Mesenchymal stem cell (in vitro differentiated cells and primary cell): ENCODE data around the gene CADM1.

Source experiments
- DNase-seq: peaks from one replicate; pipeline ENCODE4 v3.0.0-alpha.2; 2013
- H2AFZ ChIP-seq: one replicate; pipeline ENCODE4 v1.6.1; 2013; ENCODE audit warnings: low read depth, mild to moderate bottlenecking, control low read depth, inconsistent platforms, low read length, moderate library complexity
- H2AK5ac ChIP-seq: 2 replicates; pipeline ENCODE4 v1.6.1; 2013; ENCODE audit warnings: low read length, moderate library complexity, mild to moderate bottlenecking, inconsistent platforms; ENCODE audit not compliant: severe bottlenecking
- H2BK120ac ChIP-seq: one replicate; pipeline ENCODE4 v1.6.1; 2013; ENCODE audit warnings: low read depth, mild to moderate bottlenecking, inconsistent platforms, low read length, moderate library complexity
- H2BK12ac ChIP-seq, 2 experiments: one replicate each; pipeline ENCODE4 v1.6.1; 2013; ENCODE audit warnings: inconsistent platforms in 2 of 2, low read length in 2 of 2, mild to moderate bottlenecking in 2 of 2, moderate library complexity in 2 of 2, control low read depth in 1 of 2
- H2BK15ac ChIP-seq: one replicate; pipeline ENCODE4 v1.6.1; 2013; ENCODE audit warnings: mild to moderate bottlenecking, low read depth, inconsistent platforms; ENCODE audit not compliant: poor library complexity, severe bottlenecking
- H2BK5ac ChIP-seq: 2 replicates; pipeline ENCODE4 v1.6.1; 2013; ENCODE audit warnings: low read depth, mild to moderate bottlenecking, low read length, control low read depth, inconsistent platforms; ENCODE audit not compliant: poor library complexity, severe bottlenecking
- H3K14ac ChIP-seq, 2 experiments: one replicate each; pipeline ENCODE4 v1.6.1; 2013; ENCODE audit warnings: inconsistent platforms in 2 of 2, low read length in 2 of 2, control low read depth in 1 of 2, mild to moderate bottlenecking in 1 of 2, moderate library complexity in 1 of 2
- H3K18ac ChIP-seq, 2 experiments: one replicate each; pipeline ENCODE4 v1.6.1; 2013; ENCODE audit warnings: inconsistent platforms in 2 of 2, low read length in 2 of 2, control low read depth in 1 of 2, low read depth in 1 of 2, mild to moderate bottlenecking in 1 of 2
- H3K23ac ChIP-seq, 2 experiments: one replicate each; pipeline ENCODE4 v1.6.1; 2013; ENCODE audit warnings: inconsistent platforms in 2 of 2, low read length in 2 of 2, mild to moderate bottlenecking in 2 of 2, moderate library complexity in 2 of 2, control low read depth in 1 of 2
- H3K27ac ChIP-seq: 2 replicates; pipeline ENCODE4 v1.5.1; 2013; ENCODE audit warnings: mild to moderate bottlenecking, moderate library complexity, low read length, control low read depth, inconsistent platforms; ENCODE audit not compliant: poor library complexity, severe bottlenecking
- H3K27me3 ChIP-seq, 2 experiments: 2 replicates each; pipeline versions ENCODE4 v1.6.1 to v1.7.0; 2013; ENCODE audit warnings: low read length in 2 of 2, mild to moderate bottlenecking in 2 of 2, moderate library complexity in 2 of 2, control low read depth in 1 of 2, inconsistent platforms in 1 of 2; ENCODE audit not compliant: control insufficient read depth in 1 of 2, insufficient read depth in 1 of 2
- H3K36me3 ChIP-seq, 2 experiments: 2 replicates each; pipeline versions ENCODE4 v1.6.1 to v1.7.0; 2013; ENCODE audit warnings: low read length in 2 of 2, control low read depth in 1 of 2, inconsistent platforms in 1 of 2, low read depth in 1 of 2, mild to moderate bottlenecking in 1 of 2; ENCODE audit not compliant: insufficient read depth in 2 of 2, control insufficient read depth in 1 of 2
- H3K4ac ChIP-seq, 2 experiments: one replicate each; pipeline ENCODE4 v1.6.1; 2013; ENCODE audit warnings: inconsistent platforms in 2 of 2, low read length in 2 of 2, mild to moderate bottlenecking in 2 of 2, moderate library complexity in 2 of 2, control low read depth in 1 of 2, low read depth in 1 of 2
- H3K4me1 ChIP-seq: 2 replicates; pipeline ENCODE4 v1.6.1; 2013; ENCODE audit warnings: low read depth, low read length, control low read depth; ENCODE audit not compliant: control insufficient read depth, insufficient read depth
- H3K4me2 ChIP-seq: 2 replicates; pipeline ENCODE4 v1.6.1; 2013; ENCODE audit warnings: low read length, mild to moderate bottlenecking, inconsistent platforms; ENCODE audit not compliant: poor library complexity, severe bottlenecking
- H3K4me3 ChIP-seq, 2 experiments: 2 replicates each; pipeline versions ENCODE4 v1.5.1 to v1.7.0; 2013; ENCODE audit warnings: low read length in 2 of 2, mild to moderate bottlenecking in 2 of 2, control low read depth in 1 of 2, low read depth in 1 of 2; ENCODE audit not compliant: insufficient read depth in 1 of 2
- H3K79me1 ChIP-seq: replicated peaks from 2 replicates; pipeline ENCODE4 v1.6.1; 2013; ENCODE audit warnings: mild to moderate bottlenecking, control low read depth, low read length, inconsistent platforms; ENCODE audit not compliant: poor library complexity, severe bottlenecking
- H3K9ac ChIP-seq: 2 replicates; pipeline ENCODE4 v1.7.0; 2013; ENCODE audit warnings: mild to moderate bottlenecking, low read length, moderate library complexity
- H3K9me3 ChIP-seq: 2 replicates; pipeline ENCODE4 v1.7.0; 2013; ENCODE audit warnings: mild to moderate bottlenecking, low read length; ENCODE audit not compliant: control insufficient read depth
- H4K8ac ChIP-seq: one replicate; pipeline ENCODE4 v1.6.1; 2013; ENCODE audit warnings: inconsistent platforms, mild to moderate bottlenecking, low read length, moderate library complexity
- H4K91ac ChIP-seq: one replicate; pipeline ENCODE4 v1.6.1; 2013; ENCODE audit warnings: mild to moderate bottlenecking, low read length, inconsistent platforms
- WGBS: methylation state at CpG from one replicate; pipeline ENCODE4 v1.1.7; 2013; ENCODE audit warnings: mixed read lengths; 5-methylcytosine and 5-hydroxymethylcytosine counted together

CADM1 gene

GRCh38 chr11:115423728-115424459 is 80.3 kb downstream of the CADM1 start:
- Histone ChIP-seq H3K79me1 (peaks cover 34% of the 10 kb centered on the region), H3K27me3 (no peaks in the 10 kb centered on the region), H3K9me3 (no peaks in the 10 kb centered on the region), H4K91ac (no peak overlapping the region), H3K18ac (no peak overlapping the region), H2AK5ac (no peak overlapping the region), H2BK15ac (no peak overlapping the region), H3K4me1 (peaks cover 2% of the 10 kb centered on the region), H3K4ac (no peak overlapping the region), H3K36me3 (no peaks in the 10 kb centered on the region), H2BK5ac (no peak overlapping the region), H2BK120ac (no peak overlapping the region), H3K4me3 (no peak overlapping the region), H3K27ac (no peak overlapping the region), H3K9ac (no peak overlapping the region), H3K4me2 (no peak overlapping the region), H4K8ac (no peak overlapping the region), H3K23ac (no peak overlapping the region), H2BK12ac (no peak overlapping the region), H3K14ac (no peak overlapping the region), H2AFZ (no peak overlapping the region)
- WGBS: 62% methylated on average over 7 of the region's 7 CpGs
- DNase-seq: no peak

DNA sequence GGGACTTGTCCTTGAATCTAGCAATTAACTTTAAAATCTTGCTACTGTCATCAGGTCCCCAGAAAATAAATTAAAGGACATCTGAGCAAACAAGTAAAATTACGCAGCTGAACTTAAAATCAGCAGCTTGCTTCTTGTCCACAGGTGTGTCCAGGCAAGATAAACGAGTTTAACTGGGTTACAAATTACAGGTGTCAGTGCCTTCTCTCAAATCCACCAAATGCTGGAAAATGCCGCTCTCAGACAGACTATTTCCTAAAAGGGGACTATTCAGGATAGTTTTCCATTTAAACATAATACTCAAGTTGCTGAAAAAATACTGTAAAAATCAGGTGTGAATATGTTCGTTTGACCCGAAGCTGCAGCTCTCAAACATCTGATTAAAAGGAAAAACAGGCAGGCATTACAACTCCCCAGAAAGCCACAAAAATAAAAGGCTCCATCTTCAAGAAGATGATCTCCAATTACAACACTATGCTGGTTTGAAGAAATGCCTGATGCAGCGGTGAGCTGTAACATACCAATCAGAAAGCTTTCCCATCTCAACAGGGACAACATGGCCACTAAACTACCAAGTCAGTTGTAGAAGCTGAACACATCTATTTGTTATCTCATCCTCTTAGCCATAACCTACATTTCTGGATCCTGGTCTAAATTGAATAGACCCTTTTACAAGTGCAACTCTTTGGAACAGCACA is 82.1 kb downstream of the CADM1 start:
- H3K9me3 ChIP-seq: no peaks in the 10 kb centered on the region
- H2BK5ac ChIP-seq: no peak overlapping the region
- H2AK5ac ChIP-seq: no peak overlapping the region
- no peak overlapping the region for H3K14ac ChIP-seq
- H3K4me3 ChIP-seq: no peak overlapping the region
- H2BK120ac ChIP-seq: no peak overlapping the region
- no peak overlapping the region for H4K8ac ChIP-seq
- H2BK15ac ChIP-seq: no peak overlapping the region
- H3K79me1 ChIP-seq: peaks cover 36% of the 10 kb centered on the region
- no peaks in the 10 kb centered on the region for H3K27me3 ChIP-seq
- H4K91ac ChIP-seq: no peak overlapping the region
- DNase-seq: no peak
- no peak overlapping the region for H3K4me2 ChIP-seq
- H2AFZ ChIP-seq: no peak overlapping the region
- no peak overlapping the region for H3K9ac ChIP-seq
- no peak overlapping the region for H3K27ac ChIP-seq
- no peak overlapping the region for H3K4ac ChIP-seq
- no peak overlapping the region for H3K18ac ChIP-seq
- H3K4me1 ChIP-seq: peaks cover 2% of the 10 kb centered on the region
- H3K23ac ChIP-seq: no peak overlapping the region
- WGBS: 86% methylated on average over 5 of the region's 6 CpGs
- no peak overlapping the region for H2BK12ac ChIP-seq
- no peaks in the 10 kb centered on the region for H3K36me3 ChIP-seq

DNA sequence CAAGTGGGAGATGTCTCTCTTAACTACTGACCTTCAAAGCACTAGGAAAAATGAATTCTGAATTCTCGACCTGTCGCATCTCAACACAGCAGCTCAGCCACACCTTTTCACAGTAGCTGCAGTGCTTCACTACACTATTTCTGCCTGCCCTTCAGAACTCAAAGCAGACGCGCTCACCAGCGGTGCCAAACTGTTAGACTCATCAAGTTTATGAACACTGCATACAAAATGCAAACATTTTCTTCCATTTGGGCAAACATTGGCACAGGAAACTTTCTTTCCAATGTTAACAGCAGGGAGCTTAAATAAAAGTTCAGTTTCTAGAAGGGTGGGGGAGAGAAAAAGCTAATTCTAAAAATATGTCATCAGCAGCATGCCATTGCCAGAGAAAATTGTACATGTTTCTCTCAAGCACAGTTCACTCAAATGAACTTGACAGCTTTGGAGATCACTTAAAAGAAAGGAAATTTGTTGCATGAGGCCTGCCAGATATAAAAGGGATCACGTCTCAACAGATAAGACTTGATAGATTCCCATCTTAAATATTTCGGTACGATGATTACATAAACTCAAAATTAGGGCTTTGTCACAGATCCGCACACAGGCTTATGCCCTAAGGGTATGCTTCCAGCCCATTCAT is 82.7 kb downstream of the CADM1 start:
- Histone ChIP-seq H3K14ac (no peak overlapping the region), H3K9ac (no peak overlapping the region), H2BK120ac (no peak overlapping the region), H3K4me1 (peaks cover 2% of the 10 kb centered on the region), H3K4me3 (no peak overlapping the region), H2BK12ac (no peak overlapping the region), H3K79me1 (peaks cover 34% of the 10 kb centered on the region), H3K36me3 (no peaks in the 10 kb centered on the region), H3K23ac (no peak overlapping the region), H3K27ac (no peak overlapping the region), H2AFZ (no peak overlapping the region), H3K4me2 (no peak overlapping the region), H3K18ac (no peak overlapping the region), H4K8ac (no peak overlapping the region), H2BK5ac (no peak overlapping the region), H3K27me3 (no peaks in the 10 kb centered on the region), H2BK15ac (no peak overlapping the region), H4K91ac (no peak overlapping the region), H3K4ac (no peak overlapping the region), H2AK5ac (no peak overlapping the region), H3K9me3 (no peaks in the 10 kb centered on the region)
- DNase-seq: no peak
- WGBS: 94% methylated on average over 9 of the region's 9 CpGs

DNA sequence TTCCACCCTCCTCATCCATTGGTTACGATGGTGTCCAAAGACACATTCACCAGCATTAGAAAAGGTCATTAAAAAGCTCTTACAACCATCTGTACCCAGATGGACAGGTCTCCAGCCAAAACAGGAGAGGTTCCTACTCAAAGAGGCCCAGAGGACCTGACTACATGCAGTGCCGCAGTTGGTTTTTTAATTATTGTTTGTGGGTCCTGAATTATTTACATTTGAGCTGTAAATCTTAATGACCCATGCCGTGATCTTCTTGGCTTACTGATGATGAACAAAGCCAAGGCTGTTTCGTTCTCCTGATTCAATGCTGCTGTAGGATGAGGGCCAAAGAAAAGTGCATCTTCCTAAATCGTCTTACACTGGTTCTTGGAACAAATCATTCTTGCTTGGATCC is 83.7 kb downstream of the CADM1 start:
- no peak overlapping the region for H2AFZ ChIP-seq
- no peak overlapping the region for H2BK12ac ChIP-seq

More for the DNA sequence above, 83.7 kb downstream of the CADM1 start:
- Histone ChIP-seq H3K9me3 (no peaks in the 10 kb centered on the region), H3K36me3 (no peaks in the 10 kb centered on the region), H3K14ac (no peak overlapping the region), H2BK5ac (no peak overlapping the region), H4K8ac (no peak overlapping the region), H3K23ac (no peak overlapping the region), H2AK5ac (no peak overlapping the region), H3K4me2 (no peak overlapping the region), H3K4ac (no peak overlapping the region), H4K91ac (no peak overlapping the region), H3K27ac (no peak overlapping the region), H3K9ac (no peak overlapping the region), H3K4me1 (peaks cover 2% of the 10 kb centered on the region), H2BK15ac (no peak overlapping the region), H2BK120ac (no peak overlapping the region), H3K18ac (no peak overlapping the region), H3K4me3 (no peak overlapping the region), H3K27me3 (no peaks in the 10 kb centered on the region), H3K79me1 (peaks cover 28% of the 10 kb centered on the region)
- WGBS: 89% methylated on average over 5 of the region's 5 CpGs
- no peak for DNase-seq
